Measurements from ENCODE around the gene GEMIN7.

Gene GEMIN7

GRCh38 chr19:45133661-45134060 is 54.6 kb downstream of the GEMIN7 start:
- no peak for DNase-seq

GRCh38 chr19:45135176-45135885 is 56.3 kb downstream of the GEMIN7 start:
- no peak for DNase-seq

- no peak for DNase-seq
Measured at GRCh38 chr19:45136507-45137178, 57.6 kb downstream of the GEMIN7 start.

- no peak for DNase-seq
Measured at GRCh38 chr19:45137179-45137761, 58.2 kb downstream of the GEMIN7 start.

- DNase-seq, result no peak
Measured at GRCh38 chr19:45138303-45138751, 59.3 kb downstream of the GEMIN7 start.

- DNase-seq, result no peak
Measured at GRCh38 chr19:45139286-45140143, 60.5 kb downstream of the GEMIN7 start.

GRCh38 chr19:45140144-45140503 is 61.1 kb downstream of the GEMIN7 start:
- DNase-seq, result no peak

GRCh38 chr19:45140533-45140932 is 61.5 kb downstream of the GEMIN7 start:
- no peak for DNase-seq
